GM18858 (cell line): Measurements from ENCODE around the gene C6orf47.

Experiments
- ATAC-seq: cut with Tn5 transposase; IDR thresholded peaks from one replicate; pipeline ENCODE4 v1.9.1; 2021; ENCODE audit not compliant: unreplicated experiment

Gene C6orf47

DNA sequence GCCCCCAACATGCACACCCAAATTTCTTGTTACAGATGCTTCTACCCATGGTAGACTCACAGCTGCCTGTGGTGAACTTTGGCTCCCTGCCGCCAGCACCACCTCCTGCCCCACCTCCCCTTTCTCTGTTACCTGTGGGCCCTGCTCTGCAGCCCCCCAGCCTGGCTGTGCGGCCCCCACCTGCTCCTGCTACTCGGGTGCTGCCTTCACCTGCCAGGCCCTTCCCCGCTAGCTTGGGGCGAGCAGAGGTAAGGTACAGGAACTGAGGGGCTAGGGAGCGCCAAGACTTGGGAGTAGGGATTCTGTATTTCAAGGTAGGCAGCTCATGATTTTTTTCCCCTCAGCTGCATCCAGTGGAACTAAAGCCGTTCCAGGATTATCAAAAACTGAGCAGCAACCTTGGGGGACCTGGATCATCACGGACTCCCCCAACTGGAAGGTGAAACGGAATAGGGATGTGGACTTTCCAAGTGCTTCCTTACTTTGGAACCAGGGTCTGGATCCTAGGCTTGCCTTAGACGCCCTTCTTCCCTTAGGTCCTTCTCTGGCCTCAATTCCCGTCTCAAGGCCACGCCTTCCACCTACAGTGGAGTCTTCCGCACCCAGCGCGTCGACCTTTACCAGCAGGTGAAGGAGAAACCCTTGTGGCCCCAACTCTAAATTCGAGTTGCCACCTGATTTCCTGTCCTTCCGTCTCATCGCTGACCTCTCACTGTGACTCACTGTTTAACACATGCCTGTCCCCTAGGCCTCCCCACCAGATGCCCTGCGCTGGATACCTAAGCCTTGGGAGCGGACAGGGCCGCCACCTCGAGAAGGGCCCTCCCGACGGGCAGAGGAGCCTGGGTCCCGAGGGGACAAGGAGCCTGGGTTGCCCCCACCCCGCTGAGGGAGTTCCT lies 23.6 kb downstream of the C6orf47 start:
- no peak for ATAC-seq

DNA sequence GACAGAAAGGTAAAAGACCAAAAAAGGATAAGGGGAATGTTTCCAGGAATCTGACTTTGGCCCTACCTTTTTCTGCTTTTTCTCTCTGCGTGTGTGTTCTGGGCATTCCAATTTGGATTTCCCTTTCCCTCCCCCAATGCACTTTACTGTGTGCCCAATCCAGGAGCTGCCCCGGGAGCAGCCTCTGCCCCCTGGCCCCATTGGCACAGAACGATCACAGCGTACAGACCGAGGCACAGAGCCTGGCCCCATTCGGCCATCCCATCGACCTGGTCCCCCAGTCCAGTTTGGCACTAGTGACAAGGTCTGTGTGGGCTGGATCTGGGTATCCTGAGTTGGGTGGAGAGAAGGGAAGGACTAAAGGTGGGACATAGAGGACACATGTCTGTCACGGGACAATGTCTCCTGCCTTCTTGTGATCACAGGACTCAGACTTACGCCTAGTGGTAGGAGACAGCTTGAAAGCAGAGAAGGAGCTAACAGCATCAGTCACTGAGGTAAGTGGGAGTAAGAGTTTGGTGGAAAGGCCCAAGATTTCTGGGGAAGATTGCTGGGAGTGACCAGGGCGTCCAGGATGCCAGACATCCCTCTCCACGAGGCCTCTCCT lies 25.5 kb downstream of the C6orf47 start:
- no peak for ATAC-seq

DNA sequence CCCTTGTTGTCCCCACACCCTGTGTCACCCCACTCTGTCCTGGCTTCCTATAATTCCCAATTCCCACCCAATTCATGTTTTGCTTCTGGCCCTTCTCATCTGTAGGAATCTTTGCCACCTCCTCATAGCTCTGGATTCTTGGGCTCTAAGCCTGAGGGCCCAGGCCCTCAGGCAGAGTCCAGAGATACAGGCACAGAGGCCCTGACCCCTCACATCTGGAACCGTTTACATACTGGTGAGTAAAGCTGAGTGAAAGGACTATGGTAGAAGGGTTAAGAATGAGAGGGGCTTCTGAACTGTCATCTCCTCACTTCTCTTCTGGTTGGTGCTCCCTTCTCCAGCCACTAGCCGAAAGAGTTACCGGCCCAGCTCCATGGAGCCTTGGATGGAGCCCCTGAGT lies 26.4 kb downstream of the C6orf47 start:
- ATAC-seq, result no peak

DNA sequence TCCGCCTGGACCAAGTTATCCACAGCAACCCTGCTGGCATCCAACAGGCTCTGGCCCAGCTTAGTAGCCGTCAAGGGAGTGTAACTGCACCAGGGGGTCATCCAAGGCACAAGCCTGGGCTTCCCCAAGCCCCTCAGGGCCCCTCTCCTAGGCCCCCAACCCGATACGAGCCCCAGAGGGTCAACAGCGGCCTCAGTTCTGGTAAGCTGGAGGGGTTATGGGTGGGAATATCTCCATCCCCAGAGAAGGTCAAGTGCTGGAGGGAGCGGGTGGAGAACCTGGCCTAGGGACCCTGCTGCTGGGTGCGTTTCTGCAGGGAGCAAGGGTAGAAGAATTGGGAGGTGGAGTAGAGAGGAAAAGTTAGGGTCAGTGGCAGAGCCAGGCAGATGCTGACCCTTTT lies 27.1 kb downstream of the C6orf47 start:
- ATAC-seq, result no peak

DNA sequence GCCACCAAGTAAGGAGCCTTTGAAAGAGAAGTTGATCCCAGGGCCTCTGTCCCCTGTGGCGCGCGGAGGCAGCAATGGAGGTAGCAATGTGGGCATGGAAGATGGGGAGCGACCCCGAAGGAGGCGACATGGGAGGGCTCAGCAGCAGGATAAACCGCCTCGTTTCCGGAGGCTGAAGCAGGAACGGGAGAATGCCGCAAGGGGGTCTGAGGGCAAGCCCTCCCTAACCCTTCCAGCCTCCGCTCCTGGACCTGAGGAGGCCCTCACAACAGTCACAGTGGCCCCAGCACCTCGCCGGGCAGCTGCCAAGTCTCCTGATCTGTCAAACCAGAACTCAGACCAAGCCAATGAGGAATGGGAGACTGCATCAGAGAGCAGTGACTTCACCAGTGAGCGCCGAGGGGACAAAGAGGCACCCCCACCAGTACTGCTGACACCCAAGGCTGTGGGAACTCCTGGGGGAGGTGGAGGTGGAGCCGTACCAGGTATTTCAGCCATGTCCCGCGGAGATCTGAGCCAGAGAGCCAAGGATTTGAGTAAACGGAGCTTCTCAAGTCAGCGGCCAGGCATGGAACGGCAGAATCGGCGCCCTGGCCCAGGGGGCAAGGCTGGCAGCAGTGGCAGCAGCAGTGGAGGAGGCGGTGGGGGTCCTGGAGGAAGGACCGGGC lies 28.2 kb downstream of the C6orf47 start:
- ATAC-seq, result no peak

DNA sequence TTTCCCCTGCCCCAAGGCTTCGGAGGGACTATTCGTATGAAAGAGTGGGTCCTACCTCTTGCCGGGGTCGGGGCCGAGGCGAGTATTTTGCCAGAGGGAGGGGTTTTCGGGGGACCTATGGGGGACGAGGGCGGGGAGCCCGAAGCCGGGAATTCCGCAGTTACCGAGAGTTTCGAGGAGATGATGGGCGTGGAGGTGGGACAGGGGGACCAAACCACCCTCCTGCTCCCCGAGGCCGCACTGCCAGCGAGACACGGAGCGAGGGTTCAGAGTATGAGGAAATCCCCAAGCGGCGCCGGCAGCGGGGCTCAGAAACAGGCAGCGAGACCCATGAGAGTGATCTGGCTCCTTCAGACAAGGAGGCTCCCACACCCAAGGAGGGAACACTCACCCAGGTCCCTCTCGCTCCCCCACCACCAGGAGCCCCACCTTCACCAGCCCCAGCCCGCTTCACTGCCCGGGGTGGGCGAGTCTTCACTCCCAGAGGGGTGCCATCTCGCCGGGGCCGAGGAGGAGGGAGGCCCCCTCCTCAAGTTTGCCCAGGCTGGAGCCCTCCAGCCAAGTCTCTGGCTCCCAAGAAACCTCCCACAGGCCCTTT lies 28.8 kb downstream of the C6orf47 start:
- ATAC-seq, result no peak

DNA sequence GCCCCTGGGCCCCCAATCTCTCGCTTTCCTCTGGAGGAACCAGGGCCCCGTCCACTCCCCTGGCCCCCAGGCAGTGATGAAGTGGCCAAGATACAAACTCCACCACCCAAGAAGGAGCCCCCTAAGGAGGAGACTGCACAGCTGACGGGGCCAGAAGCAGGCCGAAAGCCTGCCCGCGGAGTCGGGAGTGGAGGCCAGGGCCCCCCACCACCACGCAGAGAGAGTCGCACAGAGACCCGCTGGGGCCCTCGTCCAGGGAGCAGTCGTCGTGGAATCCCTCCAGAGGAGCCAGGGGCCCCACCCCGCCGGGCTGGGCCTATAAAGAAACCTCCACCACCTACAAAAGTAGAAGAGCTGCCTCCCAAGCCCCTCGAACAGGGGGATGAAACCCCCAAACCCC lies 29.4 kb downstream of the C6orf47 start:
- ATAC-seq, result no peak

DNA sequence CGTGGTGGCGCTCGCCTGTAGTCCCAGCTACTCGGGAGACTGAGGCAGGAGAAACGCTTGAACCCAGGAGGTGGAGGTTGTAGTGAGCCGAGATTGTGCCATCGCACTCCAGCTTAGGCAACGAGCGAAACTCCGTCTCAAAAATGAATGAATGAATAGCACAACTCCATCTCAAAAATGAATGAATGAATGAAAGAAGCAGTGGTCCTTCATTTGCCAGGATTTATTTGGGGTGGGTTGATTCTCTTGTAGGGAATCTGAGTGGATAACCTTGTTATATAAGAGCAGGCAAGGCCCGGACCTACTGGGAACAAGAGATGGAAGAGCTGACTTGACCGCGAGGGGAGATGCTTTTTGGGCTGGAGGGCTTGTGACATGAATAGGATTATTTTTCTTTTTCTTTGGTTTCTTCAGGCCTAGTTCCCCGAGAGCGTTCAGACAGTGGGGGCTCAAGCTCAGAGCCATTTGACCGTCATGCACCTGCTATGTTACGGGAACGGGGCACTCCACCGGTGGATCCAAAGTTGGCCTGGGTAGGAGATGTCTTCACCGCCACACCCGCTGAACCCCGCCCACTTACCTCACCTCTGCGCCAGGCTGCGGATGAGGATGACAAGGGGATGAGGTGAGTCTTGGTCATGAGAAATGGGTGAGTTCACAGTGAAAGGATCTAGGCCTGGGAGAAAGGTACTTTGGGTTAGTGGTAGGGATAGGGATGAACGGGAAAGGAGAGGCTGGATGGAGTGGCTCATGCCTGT lies 30.2 kb downstream of the C6orf47 start:
- no peak for ATAC-seq

DNA sequence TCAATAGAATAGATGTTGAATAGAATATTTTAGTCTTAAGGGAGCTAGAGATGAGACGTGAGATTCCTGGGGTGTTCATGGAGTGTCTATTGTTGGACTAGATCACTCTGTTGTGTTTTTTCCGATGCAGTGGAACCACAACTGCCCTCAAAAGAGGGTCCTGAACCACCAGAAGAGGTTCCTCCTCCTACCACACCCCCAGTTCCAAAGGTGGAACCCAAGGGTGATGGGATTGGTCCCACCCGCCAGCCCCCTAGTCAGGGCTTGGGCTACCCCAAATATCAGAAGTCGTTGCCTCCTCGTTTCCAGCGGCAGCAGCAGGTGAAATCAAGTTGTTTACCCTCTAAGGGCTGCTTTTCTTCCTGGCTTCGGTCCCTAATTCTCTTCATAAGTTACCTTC lies 31.6 kb downstream of the C6orf47 start:
- no peak for ATAC-seq

DNA sequence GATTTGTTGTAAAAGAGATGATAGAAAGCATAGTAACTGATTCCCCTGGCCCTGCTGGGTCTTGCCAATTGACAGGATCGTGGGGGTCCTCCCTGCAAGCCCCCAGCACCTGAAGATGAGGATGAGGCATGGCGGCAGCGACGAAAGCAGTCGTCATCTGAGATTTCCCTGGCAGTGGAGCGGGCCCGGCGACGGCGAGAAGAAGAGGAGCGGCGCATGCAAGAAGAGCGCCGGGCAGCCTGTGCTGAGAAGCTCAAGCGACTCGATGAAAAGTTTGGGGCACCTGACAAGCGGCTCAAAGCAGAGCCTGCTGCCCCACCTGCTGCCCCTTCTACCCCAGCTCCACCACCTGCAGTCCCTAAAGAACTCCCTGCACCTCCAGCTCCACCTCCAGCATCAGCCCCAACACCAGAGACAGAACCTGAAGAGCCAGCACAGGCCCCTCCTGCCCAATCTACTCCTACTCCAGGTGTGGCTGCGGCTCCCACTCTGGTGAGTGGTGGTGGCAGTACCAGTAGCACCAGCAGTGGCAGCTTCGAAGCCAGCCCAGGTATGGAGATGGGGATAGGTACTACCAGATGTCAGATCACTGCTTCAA lies 32.8 kb downstream of the C6orf47 start:
- no peak for ATAC-seq

DNA sequence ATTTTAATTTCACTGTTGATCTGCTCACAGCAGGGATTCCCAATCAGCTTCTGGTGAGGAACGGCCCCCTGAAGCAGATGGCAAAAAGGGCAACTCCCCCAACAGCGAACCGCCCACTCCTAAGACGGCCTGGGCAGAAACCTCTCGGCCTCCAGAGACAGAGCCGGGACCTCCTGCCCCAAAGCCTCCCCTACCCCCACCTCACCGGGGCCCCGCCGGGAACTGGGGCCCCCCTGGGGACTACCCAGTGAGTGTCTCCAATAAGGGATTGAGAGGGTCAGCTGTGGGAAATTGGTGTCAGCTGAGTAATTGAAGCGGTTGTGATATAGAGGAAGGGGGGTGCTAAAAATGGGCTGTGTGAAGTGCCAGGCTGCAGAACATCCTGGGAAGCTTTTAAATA lies 33.6 kb downstream of the C6orf47 start:
- ATAC-seq, result no peak

DNA sequence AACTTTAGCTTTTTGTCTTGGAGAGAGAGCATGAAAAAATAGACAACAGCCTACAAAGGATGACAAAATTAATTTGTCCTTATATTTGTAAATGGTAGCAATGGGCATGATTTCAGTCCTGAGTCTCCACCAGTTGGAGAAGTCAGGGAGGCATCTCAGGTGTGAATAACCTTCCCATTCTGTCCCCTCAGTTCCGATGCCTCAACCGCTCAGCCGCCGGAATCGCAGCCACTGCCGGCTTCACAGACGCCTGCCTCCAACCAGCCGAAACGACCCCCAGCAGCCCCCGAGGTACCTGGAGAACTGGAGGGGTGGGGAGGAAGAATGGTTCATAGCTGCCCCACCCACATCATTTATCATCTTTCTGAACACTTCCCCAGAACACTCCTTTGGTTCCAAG lies 36.5 kb downstream of the C6orf47 start:
- ATAC-seq, result no peak

DNA sequence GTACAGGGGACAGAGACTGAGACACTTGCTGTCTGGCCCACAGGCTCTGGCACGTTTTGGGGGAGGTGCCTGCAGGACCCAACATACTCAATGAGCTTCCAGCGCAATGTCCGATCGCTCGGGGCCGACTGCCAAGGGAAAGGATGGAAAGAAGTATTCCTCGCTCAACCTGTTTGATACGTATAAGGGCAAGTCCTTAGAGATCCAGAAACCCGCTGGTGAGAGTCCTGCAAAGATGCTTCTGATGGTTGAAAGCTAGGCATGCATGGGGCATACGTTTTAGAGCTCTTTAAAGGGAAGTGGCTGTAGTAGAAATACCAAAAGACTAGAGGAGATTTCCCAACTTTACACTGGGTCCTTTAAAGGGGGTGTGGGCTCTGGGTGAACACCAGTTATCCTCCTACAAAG lies 37.9 kb downstream of the C6orf47 start:
- ATAC-seq, result no peak

DNA sequence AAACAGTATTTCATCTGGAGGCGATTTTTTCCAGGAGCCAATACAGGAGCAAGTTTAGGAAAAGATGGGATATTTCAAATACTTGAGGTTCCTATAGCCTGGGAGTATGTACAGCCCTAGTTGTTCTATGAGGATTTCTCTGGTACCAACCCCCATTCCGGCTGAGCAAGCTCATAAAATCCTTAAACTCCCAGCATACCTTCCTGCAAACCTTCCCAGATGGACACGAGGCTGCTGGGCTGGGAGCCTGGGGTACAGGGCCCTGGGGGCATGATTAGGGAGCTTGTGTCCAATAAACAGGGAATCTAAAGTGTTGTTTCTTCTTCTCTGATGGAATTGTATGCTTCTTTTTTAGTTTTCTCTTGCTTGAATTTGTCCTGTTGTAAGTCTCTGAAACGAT lies 38.6 kb downstream of the C6orf47 start:
- no peak for ATAC-seq

DNA sequence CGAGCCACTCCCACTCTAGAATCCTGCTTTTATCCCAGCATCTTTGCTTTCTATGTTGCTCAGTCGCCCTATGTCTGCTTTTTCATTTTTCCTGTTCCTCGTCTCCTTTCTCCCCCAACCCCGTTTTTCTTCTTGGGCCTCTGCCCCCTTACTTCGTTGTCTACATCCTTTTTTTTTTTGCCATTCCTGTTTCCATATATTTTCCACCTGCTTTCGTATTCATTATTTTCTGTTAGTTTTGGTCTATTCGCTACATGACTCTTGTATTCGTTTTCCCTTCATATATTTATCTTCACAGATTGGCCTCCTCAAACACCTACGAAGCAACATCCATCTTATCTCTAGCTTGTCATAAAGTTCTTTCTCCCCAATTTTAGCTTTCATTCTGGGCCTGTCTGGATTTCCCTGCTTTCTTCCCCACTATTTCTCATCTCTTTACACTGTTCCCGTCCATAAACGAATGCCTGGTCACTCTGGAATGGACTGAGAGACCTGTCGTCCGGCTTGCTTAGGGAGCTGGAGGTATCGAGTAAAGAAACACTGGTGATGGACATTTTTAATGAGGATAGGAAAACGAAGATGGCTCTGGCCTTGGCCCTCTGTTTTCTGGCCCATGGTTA lies 39.1 kb downstream of the C6orf47 start:
- no peak for ATAC-seq

DNA sequence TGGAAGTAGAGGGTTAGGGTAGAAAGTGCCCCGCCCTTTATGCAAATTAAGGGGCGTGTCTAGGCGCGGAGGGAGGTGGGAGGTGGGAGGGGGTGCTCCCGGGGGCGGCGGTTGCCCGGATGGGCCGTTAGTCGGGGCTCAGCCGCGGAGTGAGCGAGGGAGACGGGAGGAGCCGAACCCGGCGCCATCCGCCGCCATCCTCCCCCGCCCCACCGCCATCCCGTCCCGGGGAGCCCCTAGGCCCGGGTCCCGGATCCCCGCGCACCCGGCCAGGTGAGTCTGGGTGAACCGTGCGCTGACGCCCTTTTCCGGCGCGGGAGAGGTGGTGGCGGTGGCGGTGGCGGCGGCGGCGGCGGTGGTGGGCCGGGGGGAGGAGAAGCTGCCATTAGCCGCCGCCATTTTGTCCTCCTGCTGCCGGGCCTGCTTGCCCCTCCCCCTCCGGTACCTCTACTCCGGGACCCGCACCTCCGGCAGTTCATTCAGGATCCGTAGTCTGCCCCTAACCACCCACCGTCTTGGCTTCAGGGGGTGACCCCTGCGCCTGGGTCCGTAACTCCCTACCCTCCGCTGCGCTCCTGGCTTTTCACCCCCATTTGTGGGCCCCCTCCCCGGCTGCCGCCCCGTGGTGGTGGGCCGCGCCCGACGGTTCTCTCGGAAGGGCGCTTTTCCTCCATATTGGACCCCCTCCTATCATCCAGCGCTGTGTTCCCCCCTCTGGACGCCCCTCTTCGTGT lies 39.8 kb downstream of the C6orf47 start, which contains the start of gene PRRC2A:
Gene PRRC2A, plus strand, starts transcription at position 130 of the 734 bp plus-strand sequence. CDS start 2,075 bp downstream, outside the sequence.
- peak; percentile 11 for ATAC-seq

DNA sequence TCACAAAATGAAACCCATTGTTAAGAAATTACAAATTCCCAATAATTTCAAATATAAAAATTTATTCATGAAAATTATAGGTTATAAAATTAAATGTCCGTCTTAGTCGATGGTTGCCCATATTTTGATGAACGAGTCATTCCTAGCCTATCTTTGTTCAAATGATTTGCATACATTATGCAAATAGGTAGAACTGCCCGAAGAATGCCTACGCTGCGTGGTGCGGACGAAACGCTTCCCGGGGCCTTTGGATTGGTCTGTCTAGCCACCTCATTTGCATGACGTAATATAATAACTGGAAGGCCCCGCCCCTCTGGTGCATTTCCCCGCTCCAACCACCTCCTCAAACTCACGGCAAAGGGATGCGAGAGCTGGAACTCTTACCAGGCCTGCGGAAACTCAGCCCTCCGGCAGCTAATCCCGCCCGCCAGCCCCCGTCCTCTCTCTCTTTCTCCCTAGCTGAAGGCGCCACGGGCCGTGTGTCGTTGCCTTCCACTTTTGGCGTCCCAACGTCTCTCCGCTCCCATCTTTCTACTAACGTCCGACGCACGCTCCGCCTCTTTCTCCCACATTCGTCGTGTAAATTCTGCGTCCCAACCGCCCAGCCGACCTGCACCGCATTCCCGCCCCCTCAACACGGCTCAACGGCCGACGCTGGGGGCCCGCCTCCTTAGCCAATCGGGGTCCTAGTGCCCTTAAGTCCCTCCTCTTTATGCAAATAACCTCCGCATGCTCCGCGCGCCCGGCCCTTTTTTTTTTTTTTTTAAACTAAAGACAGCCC lies 40.6 kb downstream of the C6orf47 start:
- ATAC-seq, result peak; percentile 67

DNA sequence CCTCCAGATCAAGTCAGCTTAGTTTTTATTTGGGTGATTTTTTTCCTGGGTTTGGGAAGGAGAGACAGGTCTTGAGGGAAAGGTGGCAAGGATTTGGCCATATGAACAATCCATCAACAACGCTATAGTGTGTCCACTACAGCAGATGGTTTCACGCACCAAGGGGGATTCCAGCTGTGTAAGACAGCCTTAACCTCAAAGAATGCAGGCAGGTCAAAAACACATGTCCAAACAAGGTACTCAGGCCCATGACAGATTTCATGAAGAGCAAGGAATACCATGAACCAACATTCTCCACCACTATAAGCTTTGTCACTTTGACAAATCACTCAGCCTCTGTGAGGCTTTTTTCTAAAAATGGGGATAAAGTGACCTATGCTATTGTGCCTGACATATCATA lies 43.6 kb downstream of the C6orf47 start:
- ATAC-seq, result no peak
